Activated gamma-delta T cell treated with Interleukin-2 at 50 U/mL for 16 hours (primary cell): ENCODE data around the gene PREX1.
A peak's percentile ranks its signal among the peaks of the same experiment; 100 is the strongest.
"Not testable (repeated sequence)": the region's sequence is repeated elsewhere in the genome, so short reads cannot be mapped to it uniquely, and the experiment has no call there.

Experiments used
- DNase-seq: peaks from one replicate; pipeline ENCODE4 v3.0.0-alpha.2; 2020

PREX1 gene

GRCh38 chr20:48846516-48847492 is 19.0 kb upstream of the PREX1 start:
- DNase-seq: no peak

GRCh38 chr20:48845721-48846306 is 18.0 kb upstream of the PREX1 start:
- no peak for DNase-seq

- no peak for DNase-seq
Measured at GRCh38 chr20:48844996-48845395, 17.2 kb upstream of the PREX1 start.

- DNase-seq: not testable (repeated sequence)
Measured at GRCh38 chr20:48843896-48844295, 16.1 kb upstream of the PREX1 start.

GRCh38 chr20:48843057-48843806 is 15.4 kb upstream of the PREX1 start:
- DNase-seq: no peak

GRCh38 chr20:48841875-48842529 is 14.2 kb upstream of the PREX1 start:
- DNase-seq: no peak

GRCh38 chr20:48841196-48841874 is 13.5 kb upstream of the PREX1 start:
- DNase-seq: no peak

GRCh38 chr20:48839154-48839917 is 11.5 kb upstream of the PREX1 start:
- no peak for DNase-seq

- DNase-seq: no peak
Measured at GRCh38 chr20:48837014-48837413, 9.2 kb upstream of the PREX1 start.

- DNase-seq: no peak
Measured at GRCh38 chr20:48835390-48835789, 7.6 kb upstream of the PREX1 start.

GRCh38 chr20:48834278-48834677 is 6.5 kb upstream of the PREX1 start:
- DNase-seq: no peak

- no peak for DNase-seq
Measured at GRCh38 chr20:48832405-48832730, 4.6 kb upstream of the PREX1 start.

- DNase-seq: no peak
Measured at GRCh38 chr20:48831718-48832404, 4.1 kb upstream of the PREX1 start.

GRCh38 chr20:48830826-48831318 is 3.1 kb upstream of the PREX1 start:
- no peak for DNase-seq

- no peak for DNase-seq
Measured at GRCh38 chr20:48829940-48830339, 2.1 kb upstream of the PREX1 start.

- DNase-seq: no peak
Measured at GRCh38 chr20:48828734-48829460, 1.1 kb upstream of the PREX1 start.

- DNase-seq: peak; percentile 25
Measured at GRCh38 chr20:48826883-48827771, 672 bp downstream of the PREX1 start.

GRCh38 chr20:48826480-48826879 is 1.3 kb downstream of the PREX1 start:
- DNase-seq: not testable (repeated sequence)

- no peak for DNase-seq
Measured at GRCh38 chr20:48826069-48826468, 1.7 kb downstream of the PREX1 start.
